K562 (cell line): ENCODE data around the gene PI4KA. TPM values are rescaled to one million over a fixed set of nuclear protein-coding genes. Genes with fewer than 3 reads are reported as not detected.

ENCODE experiments used
- BRCA1 ChIP-seq, 2 experiments: fragments of 450-650 bp in 1 of 2; sonication (generic) in 1 of 2; formaldehyde crosslinking in 1 of 2; IDR thresholded peaks; 2 replicates each; pipeline versions ENCODE4 v1.5.0 to v1.6.1; 2017 to 2020; ENCODE audit warnings: mild to moderate bottlenecking in 1 of 2, missing genetic modification reagents in 1 of 2
- CHD4 ChIP-seq: fragments of 200-600 bp; sonication (generic); IDR thresholded peaks from 3 replicates; pipeline ENCODE4 v1.6.1; 2012; ENCODE audit warnings: low read depth, mild to moderate bottlenecking, mixed read lengths, low read length, inconsistent platforms; ENCODE audit not compliant: insufficient read depth, insufficient replicate concordance, poor library complexity, severe bottlenecking
- E2F6 ChIP-seq, 2 experiments: IDR thresholded peaks; 2 replicates each; pipeline ENCODE4 v1.6.1; 2011; ENCODE audit warnings: borderline replicate concordance in 1 of 2, control low read depth in 1 of 2, low read depth in 1 of 2, low read length in 1 of 2, mild to moderate bottlenecking in 1 of 2, mixed read lengths in 1 of 2, moderate library complexity in 1 of 2; ENCODE audit not compliant: insufficient read depth in 1 of 2, insufficient read length in 1 of 2, poor library complexity in 1 of 2, severe bottlenecking in 1 of 2; ENCODE audit errors: extremely low read depth in 1 of 2
- ETS1 ChIP-seq: conservative IDR thresholded peaks from 2 replicates; pipeline ENCODE4 v1.6.1; 2011; ENCODE audit warnings: low read depth, mild to moderate bottlenecking, low read length; ENCODE audit not compliant: control insufficient read depth
- FUS ChIP-seq: fragments of 200-400 bp; formaldehyde crosslinking; optimal IDR thresholded peaks from 2 replicates; pipeline ENCODE3; 2017; ENCODE audit warnings: low read depth, low read length
- HDAC6 ChIP-seq: IDR thresholded peaks from 2 replicates; pipeline ENCODE4 v1.6.1; 2012; ENCODE audit warnings: low read depth, mild to moderate bottlenecking, control low read depth, inconsistent platforms, low read length, moderate library complexity
- HNRNPL ChIP-seq: fragments of 200-400 bp; formaldehyde crosslinking; IDR thresholded peaks from 2 replicates; pipeline ENCODE4 v1.6.1; 2017; ENCODE audit warnings: low read depth, mild to moderate bottlenecking, low read length
- KDM2B ChIP-seq: fragments of 250-450 bp; sonication (Bioruptor Pico); IDR thresholded peaks from 2 replicates; pipeline ENCODE4 v1.8.0; 2021; ENCODE audit warnings: mild to moderate bottlenecking, moderate library complexity
- MEIS2 ChIP-seq: fragments of 450-650 bp; IDR thresholded peaks from 2 replicates; pipeline ENCODE4 v1.6.1; 2014; ENCODE audit warnings: mild to moderate bottlenecking; ENCODE audit not compliant: partially characterized antibody
- NKRF ChIP-seq: fragments of 450-650 bp; IDR thresholded peaks from 2 replicates; pipeline ENCODE4 v1.6.1; 2016; ENCODE audit warnings: borderline replicate concordance
- POLR2A ChIP-seq: fragments of 450-650 bp; conservative IDR thresholded peaks from 2 replicates; pipeline ENCODE4 v1.6.1; 2016
- PRMT5 ChIP-seq: sonication (generic); formaldehyde crosslinking; IDR thresholded peaks from 2 replicates; pipeline ENCODE4 v1.5.0; 2020; ENCODE audit warnings: missing genetic modification reagents
- TOE1 ChIP-seq, 2 experiments: fragments of 450-650 bp in 1 of 2; sonication (generic) in 1 of 2; formaldehyde crosslinking in 1 of 2; IDR thresholded peaks; 2 replicates each; pipeline versions ENCODE4 v1.7.1 to v1.8.0; 2016 to 2022; ENCODE audit warnings: borderline replicate concordance in 2 of 2, mild to moderate bottlenecking in 2 of 2, antibody characterized with exemption in 1 of 2, inconsistent platforms in 1 of 2, low read depth in 1 of 2, missing genetic modification reagents in 1 of 2, moderate library complexity in 1 of 2
- ZC3H8 ChIP-seq: fragments of 450-650 bp; IDR thresholded peaks from 2 replicates; pipeline ENCODE4 v1.6.1; 2017
- ZNF197 ChIP-seq: fragments of 200-800 bp; sonication (Bioruptor generic); IDR thresholded peaks from 2 replicates; pipeline ENCODE4 v1.6.1; 2016; ENCODE audit warnings: low read depth, missing genetic modification characterization, missing compliant biosample characterization
- ZNF609 ChIP-seq: sonication (generic); formaldehyde crosslinking; IDR thresholded peaks from 2 replicates; pipeline ENCODE4 v1.8.1; 2023; ENCODE audit warnings: missing genetic modification reagents, mild to moderate bottlenecking, borderline replicate concordance
- polyA plus RNA-seq, 8 experiments: library from polyadenylated mRNA; depleted of rRNA in 4 of 8; stranded (reverse) in 5 of 8; unstranded in 3 of 8; fragments of >200 nt; fragmentation: Nextera tagmentation in 2 of 8; fragmentation: Illumina TruSeq in 1 of 8; extraction: Ambion mirVana in 2 of 8; extraction: Trizol in 1 of 8; gene quantifications; 2 replicates each; pipeline versions ENCODE4 v1.2.1 to v1.2.3, GENCODE V29; 2011 to 2014; ENCODE audit warnings: inconsistent platforms in 1 of 8, missing spikeins in 1 of 8
- total RNA-seq, 7 experiments: library from RNA; depleted of rRNA in 6 of 7; stranded (reverse); fragments of >200 nt in 6 of 7; fragmentation: Illumina TruSeq in 2 of 7; extraction: Trizol in 2 of 7; gene quantifications; 2 replicates each; pipeline versions ENCODE4 v1.2.1 to v1.2.3, GENCODE V29; 2011 to 2021; ENCODE audit warnings: low replicate concordance in 1 of 7

Gene PI4KA
- total and polyA plus RNA-seq, 9 of the 15 experiments (the other 6 are each of a cell fraction or from before 2014, with no cell fraction given), result 7.3 to 187 (median 84.7) TPM

GRCh38 chr22:20724676-20725454, 133.7 kb downstream of the PI4KA start (continued):
- TF ChIP-seq ZNF609 (CRISPR knock-in tag) (0 out of 2 replicates have a peak, but pooled peaks have one; percentile 34), E2F6 (IDR thresholded peaks at IDR 0.05; ENCODE audit: borderline replicate concordance in 1 of 2, extremely low read depth in 1 of 2, insufficient read depth in 1 of 2, insufficient read length in 1 of 2, low read depth in 1 of 2, low read length in 1 of 2, poor library complexity in 1 of 2, severe bottlenecking in 1 of 2) (no peak), ZNF197 (CRISPR knock-in tag) (no peak), PRMT5 (CRISPR knock-in tag) (0 out of 2 replicates have a peak, but pooled peaks have one; percentile 20), ETS1 (0 out of 2 replicates have a peak, but pooled peaks have one; percentile 50), HDAC6 (0 out of 2 replicates have a peak, but pooled peaks have one; percentile 23), CHD4 (no peak), ZC3H8 (no peak), BRCA1 (IDR thresholded peaks at IDR 0.05) (no peak), BRCA1 (CRISPR knock-in tag; IDR thresholded peaks at IDR 0.05) (no peak), TOE1 (IDR thresholded peaks at IDR 0.05; ENCODE audit: borderline replicate concordance) (no peak), TOE1 (CRISPR knock-in tag; IDR thresholded peaks at IDR 0.05; ENCODE audit: borderline replicate concordance, low read depth) (peak; percentile 64; the same call in 1 of the 2 replicates), MEIS2 (no peak), KDM2B (CRISPR knock-in tag) (no peak), FUS (no peak), POLR2A (peak; percentile 11; the same call in 1 of the 2 replicates), HNRNPL (no peak), NKRF (no peak)
